GM18867 (cell line): Measurements from ENCODE around the gene CRYL1.

Experiments used
- ATAC-seq: cut with Tn5 transposase; IDR thresholded peaks from one replicate; pipeline ENCODE4 v1.9.1; 2021; ENCODE audit warnings: mild to moderate bottlenecking, moderate library complexity; ENCODE audit not compliant: unreplicated experiment

The CRYL1 gene

GRCh38 chr13:20387006-20387405, 138.7 kb downstream of the CRYL1 start:
- no peak for ATAC-seq

GRCh38 chr13:20383058-20383457, 142.6 kb downstream of the CRYL1 start:
- ATAC-seq = no peak

GRCh38 chr13:20381401-20381800, 144.3 kb downstream of the CRYL1 start:
- ATAC-seq = no peak

GRCh38 chr13:20378721-20379120, 146.9 kb downstream of the CRYL1 start:
- no peak for ATAC-seq

- no peak for ATAC-seq
Measured at GRCh38 chr13:20377720-20378119, 147.9 kb downstream of the CRYL1 start.

- no peak for ATAC-seq
Measured at GRCh38 chr13:20375871-20376270, 149.8 kb downstream of the CRYL1 start.

GRCh38 chr13:20373861-20374260, 151.8 kb downstream of the CRYL1 start:
- ATAC-seq = no peak

GRCh38 chr13:20371825-20372224, 153.8 kb downstream of the CRYL1 start:
- no peak for ATAC-seq

- ATAC-seq = no peak
Measured at GRCh38 chr13:20370815-20371421, 154.7 kb downstream of the CRYL1 start.

GRCh38 chr13:20369886-20370361, 155.7 kb downstream of the CRYL1 start:
- ATAC-seq = peak; percentile 74

- ATAC-seq = no peak
Measured at GRCh38 chr13:20366056-20366455, 159.6 kb downstream of the CRYL1 start.

GRCh38 chr13:20363603-20364002, 162.1 kb downstream of the CRYL1 start:
- ATAC-seq = no peak

GRCh38 chr13:20363172-20363571, 162.5 kb downstream of the CRYL1 start:
- no peak for ATAC-seq

GRCh38 chr13:20362484-20363041, 163.1 kb downstream of the CRYL1 start:
- ATAC-seq = no peak

GRCh38 chr13:20360835-20361412, 164.7 kb downstream of the CRYL1 start:
- no peak for ATAC-seq

- ATAC-seq = no peak
Measured at GRCh38 chr13:20360041-20360491, 165.6 kb downstream of the CRYL1 start.

GRCh38 chr13:20359335-20359734, 166.3 kb downstream of the CRYL1 start:
- ATAC-seq = no peak

GRCh38 chr13:20358022-20358421, 167.6 kb downstream of the CRYL1 start:
- no peak for ATAC-seq

- ATAC-seq = no peak
Measured at GRCh38 chr13:20356444-20356843, 169.2 kb downstream of the CRYL1 start.

GRCh38 chr13:20354722-20355121, 170.9 kb downstream of the CRYL1 start:
- no peak for ATAC-seq

GRCh38 chr13:20353973-20354372, 171.7 kb downstream of the CRYL1 start:
- no peak for ATAC-seq
